HTERT RPE-1 (cell line): ENCODE measurements around the gene SEZ6L2.
"Not testable (repeated sequence)": the region's sequence is repeated elsewhere in the genome, so short reads cannot be mapped to it uniquely, and the experiment has no call there.

Experiments
- in situ Hi-C: fragments of 300-500 bp; cut with MboI; formaldehyde crosslinking; loops from 4 replicates; pipeline ENCODE4 v1.14.3; 2020; ENCODE audit warnings: low sequenced_read_pairs

Gene SEZ6L2

DNA sequence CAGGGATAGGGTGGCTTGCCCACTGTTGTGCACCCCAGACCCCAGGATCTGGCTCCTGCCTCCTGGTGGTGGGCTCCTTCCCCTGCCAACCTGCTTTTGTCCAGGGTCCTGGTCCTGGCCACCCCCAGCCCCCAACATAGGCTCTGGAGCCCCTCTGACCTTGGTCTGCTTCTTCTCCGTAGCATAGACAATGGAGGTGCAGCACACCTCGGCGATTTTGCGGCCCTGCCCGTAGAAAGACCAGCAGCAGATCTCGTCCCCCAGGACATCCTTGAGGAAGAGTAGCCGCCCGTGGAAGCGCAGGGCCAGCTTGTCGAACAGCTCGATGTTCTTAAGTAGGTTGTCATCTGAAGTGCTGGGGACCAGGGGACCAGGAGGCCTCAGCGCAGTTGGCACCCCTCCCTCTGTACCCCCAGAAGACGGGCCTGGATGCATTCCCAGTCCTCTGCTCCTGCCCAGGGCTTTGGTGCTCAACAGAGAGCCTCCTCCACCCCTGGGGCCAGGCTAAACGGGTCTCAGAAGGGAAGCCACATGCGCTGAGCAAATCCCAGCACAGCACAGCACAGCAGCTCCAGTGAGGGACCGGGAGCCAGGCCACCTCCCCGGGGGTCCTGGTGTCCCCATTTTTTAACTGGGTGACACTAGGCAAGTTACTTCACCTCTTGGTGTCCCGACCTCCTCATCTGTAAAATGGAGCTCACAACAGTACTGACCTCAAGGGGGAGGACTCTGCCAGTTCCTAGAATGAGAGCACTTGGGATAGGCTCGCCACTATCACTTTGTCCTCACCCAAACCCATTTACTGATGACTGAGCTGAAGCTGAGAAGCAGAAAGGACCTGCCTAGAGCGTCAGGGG is 11.7 kb upstream of the SEZ6L2 start:
- in situ Hi-C loops = no loop called here

DNA sequence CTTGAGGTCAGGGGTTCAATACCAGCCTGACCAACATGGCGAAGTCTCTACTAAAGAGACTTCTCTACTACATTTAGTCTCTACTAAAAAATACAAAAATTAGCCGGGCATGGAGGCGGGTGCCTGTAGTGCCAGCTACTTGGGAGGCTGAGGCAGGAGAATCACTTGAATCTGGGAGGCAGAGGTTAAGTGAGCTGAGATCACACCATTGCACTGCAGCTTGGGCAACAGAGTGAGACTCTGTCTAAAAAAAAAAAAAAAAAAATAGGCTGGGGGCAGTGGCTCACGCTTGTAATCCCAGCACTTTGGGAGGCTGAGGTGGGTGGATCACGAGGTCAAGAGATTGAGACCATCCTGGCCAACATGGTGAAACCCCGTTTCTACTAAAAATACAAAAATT is 10.5 kb upstream of the SEZ6L2 start:
- in situ Hi-C loops = not testable (repeated sequence)

DNA sequence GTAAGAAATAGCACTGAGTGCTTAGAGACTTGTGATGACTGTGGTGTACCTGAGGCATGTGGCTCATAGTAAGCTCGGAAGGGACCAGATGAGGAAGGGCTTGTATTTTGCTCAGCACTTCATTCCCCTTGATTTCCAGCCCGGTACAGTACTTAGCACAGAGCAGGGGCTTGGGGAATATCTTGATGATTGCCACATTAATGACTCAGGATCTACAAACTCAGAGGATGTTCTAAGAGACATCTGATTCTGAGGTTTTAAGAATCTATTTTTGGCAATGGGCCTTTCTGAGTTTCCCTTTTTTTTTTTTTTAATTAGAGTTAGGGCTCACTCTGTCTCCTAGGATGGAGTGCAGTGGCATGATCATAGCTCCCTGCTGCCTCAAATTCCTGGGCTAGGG is 10.0 kb upstream of the SEZ6L2 start:
- in situ Hi-C loops = no loop called here

DNA sequence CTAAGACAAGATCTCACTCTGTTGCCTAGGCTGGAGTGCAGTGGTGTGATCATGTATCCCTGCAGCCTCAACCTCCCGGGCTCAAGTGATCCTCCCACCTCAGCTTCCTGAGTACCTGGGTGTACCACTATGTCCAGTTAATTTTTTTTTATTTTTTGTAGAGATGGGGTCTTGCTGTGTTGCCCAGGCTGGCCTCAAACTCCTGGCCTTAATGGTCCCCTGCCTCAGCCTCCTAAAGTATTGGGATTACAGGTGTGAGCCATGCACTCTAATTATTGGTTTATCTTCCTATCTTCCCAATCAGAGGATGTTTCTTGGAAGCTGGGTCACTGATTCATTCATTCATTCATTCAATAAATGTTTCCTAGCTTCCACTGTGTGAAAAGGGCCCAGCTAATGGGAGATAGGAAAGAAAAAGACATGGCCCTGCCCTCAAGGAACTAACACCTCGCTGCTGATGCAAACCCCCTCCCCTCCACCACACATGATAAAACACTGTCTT is 9.4 kb upstream of the SEZ6L2 start:
- in situ Hi-C loops = no loop called here

GRCh38 chr16:29907973-29908372 is 8.6 kb upstream of the SEZ6L2 start:
- in situ Hi-C loops = no loop called here

- in situ Hi-C loops = no loop called here
Measured at GRCh38 chr16:29906520-29907244, 7.3 kb upstream of the SEZ6L2 start.

GRCh38 chr16:29905668-29906067 is 6.3 kb upstream of the SEZ6L2 start:
- in situ Hi-C loops = no loop called here

- in situ Hi-C loops = no loop called here
Measured at GRCh38 chr16:29904947-29905346, 5.6 kb upstream of the SEZ6L2 start.

GRCh38 chr16:29903590-29903989 is 4.2 kb upstream of the SEZ6L2 start:
- in situ Hi-C loops = no loop called here

DNA sequence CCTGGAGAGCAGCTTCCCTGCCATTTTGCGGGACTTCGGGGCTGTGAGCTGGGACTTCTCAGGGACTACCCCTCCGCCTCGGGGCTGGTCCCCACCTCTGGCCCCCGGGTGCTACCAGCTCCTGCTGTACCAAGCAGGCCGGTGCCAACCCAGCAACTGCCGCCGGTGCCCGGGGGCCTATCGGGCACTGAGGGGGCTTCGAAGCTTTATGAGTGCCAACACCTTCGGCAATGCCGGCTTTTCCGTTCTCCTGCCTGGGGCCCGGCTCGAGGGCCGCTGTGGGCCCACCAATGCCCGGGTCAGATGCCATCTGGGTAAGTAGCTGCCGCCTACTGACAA is 2.2 kb upstream of the SEZ6L2 start:
- in situ Hi-C loops = no loop called here

GRCh38 chr16:29900888-29901606 is 1.7 kb upstream of the SEZ6L2 start:
- in situ Hi-C loops = no loop called here

- in situ Hi-C loops = no loop called here
Measured at GRCh38 chr16:29900102-29900887, 945 bp upstream of the SEZ6L2 start, which contains the start of gene ASPHD1. ASPHD1 (plus strand) TSS chr16:29900488; CDS start chr16:29900972, 484 bp downstream.

DNA sequence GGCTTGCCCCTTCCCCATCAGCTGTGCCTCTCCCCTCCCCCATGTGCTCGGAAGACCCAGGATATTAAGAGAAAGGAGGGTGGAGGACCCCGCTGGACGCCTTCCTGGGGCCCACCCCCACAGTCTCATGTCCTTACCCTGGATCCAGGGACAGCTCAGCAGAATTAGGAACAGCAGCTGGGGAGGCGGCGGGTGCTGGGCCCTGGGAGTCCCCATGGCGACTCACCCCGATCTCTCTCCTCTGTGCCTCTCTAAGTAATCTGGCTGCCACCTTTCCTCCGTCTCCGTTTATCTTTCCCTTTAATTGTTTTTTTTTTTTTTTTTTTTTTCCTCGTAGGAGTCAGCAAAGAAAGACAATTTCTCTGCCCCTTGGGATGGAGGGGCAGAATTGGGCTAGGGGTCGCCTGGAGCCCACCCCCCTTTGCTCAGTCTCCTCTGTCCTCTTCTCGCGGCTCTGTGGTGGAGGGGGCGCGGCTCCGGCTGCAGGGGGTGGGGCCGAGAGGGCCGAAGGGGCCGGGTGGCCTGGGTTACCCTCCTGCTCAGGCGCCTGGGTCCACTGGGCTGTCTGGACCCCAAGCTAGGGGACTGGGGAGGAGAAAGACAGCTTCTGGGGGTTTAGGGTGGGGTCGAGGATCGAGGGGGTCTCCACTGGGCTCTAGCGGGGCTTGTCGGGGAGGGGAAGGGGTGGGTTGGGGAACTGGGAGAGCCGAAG is 390 bp downstream of the SEZ6L2 start:
- in situ Hi-C loops = no loop called here

DNA sequence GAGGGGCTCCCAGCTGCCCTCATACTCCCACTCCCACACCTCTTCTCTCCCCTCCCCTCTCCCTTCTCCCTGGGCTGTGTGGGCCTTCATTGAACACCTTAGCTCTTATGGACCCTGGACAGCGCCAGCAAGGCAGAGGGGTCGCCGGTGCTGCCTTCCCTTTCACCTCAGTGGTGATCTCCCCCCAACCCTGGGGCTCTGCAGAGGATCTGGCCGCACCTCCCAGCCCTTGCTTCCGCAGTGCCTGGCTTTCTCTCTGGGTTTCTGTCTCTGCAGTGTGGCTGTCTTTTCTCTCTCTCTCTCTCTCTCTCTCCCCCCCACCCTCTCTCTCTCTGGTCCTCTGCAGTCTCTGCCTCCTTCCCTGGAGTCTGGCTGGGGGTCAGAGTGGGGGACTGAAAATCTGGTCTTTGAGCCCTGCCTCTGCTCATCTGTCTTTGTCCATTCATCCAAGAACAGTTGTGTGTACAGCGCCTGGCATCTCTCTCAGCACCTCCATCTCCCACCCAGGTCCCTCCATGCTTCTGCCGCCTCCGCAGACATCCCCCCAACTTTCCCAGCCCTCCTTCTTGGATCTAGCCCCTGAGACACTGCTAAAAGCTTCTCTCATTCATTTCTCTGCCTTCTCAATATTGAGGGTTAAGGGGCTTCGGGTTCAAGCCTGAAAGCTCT is 1.1 kb downstream of the SEZ6L2 start:
- in situ Hi-C loops = no loop called here

- in situ Hi-C loops = no loop called here
Measured at GRCh38 chr16:29897333-29897732, 2.0 kb downstream of the SEZ6L2 start.

- in situ Hi-C loops = no loop called here
Measured at GRCh38 chr16:29896841-29897240, 2.5 kb downstream of the SEZ6L2 start.

DNA sequence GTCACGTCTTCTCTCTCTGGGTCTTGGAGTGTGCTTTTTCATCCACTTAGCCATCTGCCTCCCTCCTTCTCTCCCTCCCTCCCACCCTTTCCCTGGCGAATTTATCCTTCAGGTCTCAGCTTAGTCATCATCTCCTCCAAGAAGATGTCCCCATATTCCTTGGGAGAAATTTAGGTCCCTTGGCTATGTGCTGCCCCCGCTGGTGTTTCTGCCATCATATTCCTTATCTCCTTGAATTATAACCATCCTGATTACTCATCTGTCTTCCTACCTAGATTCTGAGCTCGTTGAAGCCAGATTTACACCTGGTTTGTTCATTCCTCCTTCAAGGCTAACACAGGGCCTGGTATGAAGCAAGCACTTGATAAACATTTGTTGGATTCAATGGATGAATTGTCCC is 5.0 kb downstream of the SEZ6L2 start:
- in situ Hi-C loops = no loop called here

GRCh38 chr16:29893553-29893952 is 5.8 kb downstream of the SEZ6L2 start:
- in situ Hi-C loops = no loop called here

GRCh38 chr16:29892458-29892813 is 6.9 kb downstream of the SEZ6L2 start:
- in situ Hi-C loops = no loop called here
